A549 (cell line): ENCODE measurements around the gene CNIH2. TPM values are rescaled to one million over a fixed set of nuclear protein-coding genes. Genes with fewer than 3 reads are reported as not detected.

ENCODE experiments used
- ATAC-seq, 2 experiments: fragments of 200-7000 bp in 1 of 2; fragments of >200 bp in 1 of 2; cut with Nextera tagmentation in 1 of 2; cut with Tn5 transposase in 1 of 2; 3 replicates each; pipeline versions ENCODE4 v1.8.0 to v1.9.1; 2018 to 2020; ENCODE audit warnings: mild to moderate bottlenecking in 1 of 2, moderate library complexity in 1 of 2
- CTCF ChIA-PET: fragments of 300-600 bp; sonication (Branson Sonifier 250); formaldehyde crosslinking; extraction: SDS; loops from one replicate; lab custom pipeline; 2021; ENCODE audit warnings: antibody characterized with exemption, inconsistent platforms; lab: Yijun Ruan, JAX
- POLR2A ChIA-PET: fragments of 350-600 bp; formaldehyde crosslinking; extraction: SDS; loops from one replicate; lab custom pipeline; 2021; ENCODE audit warnings: antibody characterized with exemption, inconsistent platforms; lab: Yijun Ruan, JAX
- DNase-seq, 2 experiments: peaks; one replicate each; pipeline versions ENCODE4 v3.0.0 to v3.0.0-alpha.2; 2011 to 2016; ENCODE audit warnings: low read depth in 1 of 2, low spot score in 1 of 2
- FAIRE-seq: peaks from 2 replicates; lab custom pipeline; 2011; peaks lifted over from hg19 to GRCh38; lab: Jason Lieb, UNC
- H3K27ac ChIP-seq, 2 experiments: fragments of >200 bp; sonication (Bioruptor Twin); formaldehyde crosslinking; 3 replicates each; pipeline ENCODE4 v1.5.1; 2016 to 2017
- H3K4me1 ChIP-seq: fragments of >200 bp; sonication (Bioruptor Twin); formaldehyde crosslinking; 3 replicates; pipeline ENCODE4 v1.6.1; 2016
- H3K4me2 ChIP-seq: fragments of >200 bp; sonication (Bioruptor Twin); formaldehyde crosslinking; 3 replicates; pipeline ENCODE4 v1.6.1; 2016
- H3K4me3 ChIP-seq: fragments of >200 bp; sonication (Bioruptor Twin); formaldehyde crosslinking; 3 replicates; pipeline ENCODE4 v1.5.1; 2016
- H3K9me3 ChIP-seq: fragments of >200 bp; sonication (Bioruptor Twin); formaldehyde crosslinking; 3 replicates; pipeline ENCODE4 v1.6.1; 2016
- ATOH8 ChIP-seq: fragments of 250-450 bp; sonication (Bioruptor Pico); IDR thresholded peaks from 2 replicates; pipeline ENCODE4 v1.5.0; 2020; ENCODE audit warnings: low read depth, mild to moderate bottlenecking, moderate library complexity
- BHLHE40 ChIP-seq: IDR thresholded peaks from 2 replicates; pipeline ENCODE4 v1.6.1; 2012; ENCODE audit warnings: low read depth, low read length, inconsistent platforms
- CBX8 ChIP-seq: fragments of 200-600 bp; sonication (generic); IDR thresholded peaks from 2 replicates; pipeline ENCODE4 v1.6.1; 2016
- EHF ChIP-seq: fragments of 250-450 bp; sonication (Bioruptor Pico); IDR thresholded peaks from 2 replicates; pipeline ENCODE4 v1.5.0; 2020; ENCODE audit warnings: mild to moderate bottlenecking
- EP300 ChIP-seq, 2 experiments: fragments of >200 bp; sonication (Bioruptor Twin); formaldehyde crosslinking; IDR thresholded peaks; 2 replicates in 1 of 2; 3 replicates in 1 of 2; pipeline ENCODE4 v1.6.1; 2016 to 2017
- ESRRA ChIP-seq: fragments of 150-350 bp; IDR thresholded peaks from 2 replicates; pipeline ENCODE4 v1.6.1; 2014; ENCODE audit warnings: mild to moderate bottlenecking, low read length, borderline replicate concordance
- FOSL2 ChIP-seq, 2 experiments: fragments of 450-650 bp in 1 of 2; fragments of >200 bp in 1 of 2; sonication (Bioruptor Twin) in 1 of 2; formaldehyde crosslinking; IDR thresholded peaks; 2 replicates each; pipeline versions ENCODE4 v1.5.0 to v1.6.1; 2016 to 2020; ENCODE audit warnings: mild to moderate bottlenecking in 1 of 2, moderate library complexity in 1 of 2
- FOXS1 ChIP-seq: fragments of 250-450 bp; sonication (Bioruptor Pico); IDR thresholded peaks from 2 replicates; pipeline ENCODE4 v1.5.0; 2020; ENCODE audit warnings: mild to moderate bottlenecking, moderate library complexity
- HEYL ChIP-seq: fragments of 250-450 bp; sonication (Bioruptor Pico); IDR thresholded peaks from 2 replicates; pipeline ENCODE4 v1.8.0; 2021; ENCODE audit warnings: mild to moderate bottlenecking, moderate library complexity
- HOXB13 ChIP-seq: fragments of 250-450 bp; sonication (Bioruptor Pico); IDR thresholded peaks from 2 replicates; pipeline ENCODE4 v1.5.0; 2020; ENCODE audit warnings: low read depth, mild to moderate bottlenecking, moderate library complexity
- KDM5A ChIP-seq: fragments of 200-600 bp; sonication (generic); IDR thresholded peaks from 2 replicates; pipeline ENCODE4 v1.6.1; 2016; ENCODE audit warnings: antibody characterized with exemption, mild to moderate bottlenecking
- MYC ChIP-seq: IDR thresholded peaks from 2 replicates; pipeline ENCODE4 v1.6.1; 2012; ENCODE audit warnings: mild to moderate bottlenecking, inconsistent platforms, low read length, improper control_type of control experiment, borderline replicate concordance
- NPAS2 ChIP-seq: fragments of 250-450 bp; sonication (Bioruptor Pico); IDR thresholded peaks from 2 replicates; pipeline ENCODE4 v1.8.0; 2022; ENCODE audit warnings: mild to moderate bottlenecking, moderate library complexity, borderline replicate concordance
- PHF8 ChIP-seq: fragments of 200-600 bp; sonication (generic); IDR thresholded peaks from 2 replicates; pipeline ENCODE4 v1.6.1; 2016; ENCODE audit warnings: low read depth, mild to moderate bottlenecking, antibody characterized with exemption, moderate library complexity, borderline replicate concordance
- RAD21 ChIP-seq, 2 experiments: fragments of >200 bp in 1 of 2; sonication (Bioruptor Twin) in 1 of 2; formaldehyde crosslinking in 1 of 2; IDR thresholded peaks in 1 of 2; conservative IDR thresholded peaks in 1 of 2; 2 replicates in 1 of 2; 3 replicates in 1 of 2; pipeline ENCODE4 v1.6.1; 2012 to 2018; ENCODE audit warnings: inconsistent platforms in 1 of 2
- RCOR1 ChIP-seq: fragments of 150-350 bp; IDR thresholded peaks from 2 replicates; pipeline ENCODE4 v1.6.1; 2014; ENCODE audit warnings: antibody characterized with exemption, low read length, low read depth
- RFX5 ChIP-seq: fragments of 450-650 bp; IDR thresholded peaks from 2 replicates; pipeline ENCODE4 v1.7.1; 2014; ENCODE audit warnings: antibody characterized with exemption, mild to moderate bottlenecking, moderate library complexity
- RNF2 ChIP-seq: fragments of 200-600 bp; sonication (generic); IDR thresholded peaks from 2 replicates; pipeline ENCODE4 v1.6.1; 2016; ENCODE audit warnings: low read depth, mild to moderate bottlenecking, antibody characterized with exemption, moderate library complexity, borderline replicate concordance
- SMC3 ChIP-seq: fragments of >200 bp; sonication (Bioruptor Twin); formaldehyde crosslinking; IDR thresholded peaks from 3 replicates; pipeline ENCODE4 v1.6.1; 2018; ENCODE audit warnings: inconsistent platforms
- TP53 ChIP-seq: fragments of 250-450 bp; sonication (Bioruptor Pico); IDR thresholded peaks from 2 replicates; pipeline ENCODE4 v1.5.0; 2021; ENCODE audit warnings: mild to moderate bottlenecking, moderate library complexity
- ZSCAN20 ChIP-seq: fragments of 250-450 bp; sonication (Bioruptor Pico); IDR thresholded peaks from 2 replicates; pipeline ENCODE4 v1.8.0; 2022; ENCODE audit warnings: mild to moderate bottlenecking, moderate library complexity
- WGBS: methylation state at CpG from one replicate; pipeline ENCODE4 v1.1.6; 2017; ENCODE audit errors: missing lambda C conversion rate; 5-methylcytosine and 5-hydroxymethylcytosine counted together
- polyA plus RNA-seq, 4 experiments: library from polyadenylated mRNA; depleted of rRNA in 3 of 4; stranded (reverse); fragments of >200 nt; fragmentation: RNase III in 1 of 4; extraction: RNeasy Plus Mini Kit Qiagen cat#74134 plus additional on column Dnase treatment in 1 of 4; gene quantifications; 2 replicates in 3 of 4; 3 replicates in 1 of 4; pipeline ENCODE4 v1.2.3, GENCODE V29; 2011 to 2017
- TF ChIP-seq, protein P1 (sequence below): IDR thresholded peaks from 2 replicates; pipeline ENCODE4 v1.6.1; 2012
- TF ChIP-seq, protein P2 (sequence below): fragments of >200 bp; sonication (Bioruptor Twin); formaldehyde crosslinking; IDR thresholded peaks from 3 replicates; pipeline ENCODE4 v1.6.1; 2016
- TF ChIP-seq, protein P3 (sequence below): IDR thresholded peaks from 2 replicates; pipeline ENCODE4 v1.6.1; 2012

Gene CNIH2
- polyA plus RNA-seq, 2 of the 4 experiments (the other 2 are of a cell fraction): 0.98 to 1.1 TPM

DNA sequence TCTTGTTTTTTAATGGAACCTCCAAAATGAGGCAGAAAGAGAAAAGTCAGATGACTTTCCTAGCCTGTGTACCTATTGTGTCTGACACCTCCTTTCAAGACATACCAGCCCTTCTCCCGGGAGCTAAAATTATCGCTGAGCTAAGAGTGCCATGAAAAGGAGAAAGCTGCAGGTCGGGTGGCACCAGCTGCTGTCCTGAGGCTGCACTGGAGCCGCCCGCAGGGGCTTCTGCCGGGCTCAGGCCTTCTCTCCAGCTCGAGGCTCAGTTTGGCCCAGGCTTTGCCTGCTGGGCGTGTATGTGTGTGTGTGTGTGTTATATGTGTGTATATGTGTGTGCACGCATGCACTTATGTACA, 37.2 kb upstream of the CNIH2 start:
- CTCF ChIA-PET: interaction anchor here (0.7 to 6.9 kb wide), 4 partner anchors 13 to 42 kb away, joined by 3 to 72 read pairs (median 5); no protein-coding TSS in a partner anchor
- ATAC-seq (no peak), FAIRE-seq (no peak)

GRCh38 chr11:66242095-66242765, 35.7 kb upstream of the CNIH2 start:
- Histone ChIP-seq H3K4me2 (no peak overlapping the region), H3K9me3 (no peaks in the 10 kb centered on the region), H3K4me1 (no peaks in the 10 kb centered on the region), H3K27ac (no peak overlapping the region), H3K4me3 (no peak overlapping the region)
- ChIA-PET CTCF (interaction anchor here (1.1 to 6.9 kb wide), 4 partner anchors 11 to 40 kb away, joined by 3 to 72 read pairs (median 6); no protein-coding TSS in a partner anchor), POLR2A (no interaction called here)
- FAIRE-seq (no peak), DNase-seq (no peak), ATAC-seq (no peak)
- TF ChIP-seq SMC3 (no peak), TP53 (CRISPR knock-in tag) (no peak), FOSL2 (IDR thresholded peaks at IDR 0.05) (no peak), FOSL2 (CRISPR knock-in tag; IDR thresholded peaks at IDR 0.05) (no peak), MYC (no peak), BHLHE40 (no peak), EHF (CRISPR knock-in tag) (no peak), ZSCAN20 (no peak), FOXS1 (CRISPR knock-in tag) (no peak), HEYL (CRISPR knock-in tag) (no peak), KDM5A (no peak), RNF2 (no peak)
- TF ChIP-seq, protein P1, sequence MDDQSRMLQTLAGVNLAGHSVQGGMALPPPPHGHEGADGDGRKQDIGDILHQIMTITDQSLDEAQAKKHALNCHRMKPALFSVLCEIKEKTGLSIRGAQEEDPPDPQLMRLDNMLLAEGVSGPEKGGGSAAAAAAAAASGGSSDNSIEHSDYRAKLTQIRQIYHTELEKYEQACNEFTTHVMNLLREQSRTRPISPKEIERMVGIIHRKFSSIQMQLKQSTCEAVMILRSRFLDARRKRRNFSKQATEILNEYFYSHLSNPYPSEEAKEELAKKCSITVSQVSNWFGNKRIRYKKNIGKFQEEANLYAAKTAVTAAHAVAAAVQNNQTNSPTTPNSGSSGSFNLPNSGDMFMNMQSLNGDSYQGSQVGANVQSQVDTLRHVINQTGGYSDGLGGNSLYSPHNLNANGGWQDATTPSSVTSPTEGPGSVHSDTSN: no peak
- TF ChIP-seq, protein P2, sequence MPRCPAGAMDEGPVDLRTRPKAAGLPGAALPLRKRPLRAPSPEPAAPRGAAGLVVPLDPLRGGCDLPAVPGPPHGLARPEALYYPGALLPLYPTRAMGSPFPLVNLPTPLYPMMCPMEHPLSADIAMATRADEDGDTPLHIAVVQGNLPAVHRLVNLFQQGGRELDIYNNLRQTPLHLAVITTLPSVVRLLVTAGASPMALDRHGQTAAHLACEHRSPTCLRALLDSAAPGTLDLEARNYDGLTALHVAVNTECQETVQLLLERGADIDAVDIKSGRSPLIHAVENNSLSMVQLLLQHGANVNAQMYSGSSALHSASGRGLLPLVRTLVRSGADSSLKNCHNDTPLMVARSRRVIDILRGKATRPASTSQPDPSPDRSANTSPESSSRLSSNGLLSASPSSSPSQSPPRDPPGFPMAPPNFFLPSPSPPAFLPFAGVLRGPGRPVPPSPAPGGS: no peak
- WGBS: 92% methylated on average over 12 of the region's 14 CpGs

More for the DNA sequence above, 37.2 kb upstream of the CNIH2 start:
- H3K4me3 ChIP-seq: no peak overlapping the region
- POLR2A ChIA-PET: no interaction called here
- TF ChIP-seq RCOR1 (no peak), KDM5A (no peak), RFX5 (no peak)
- no peak overlapping the region for H3K27ac ChIP-seq
- H3K4me1 ChIP-seq: no peaks in the 10 kb centered on the region
- no peak overlapping the region for H3K4me2 ChIP-seq
- 76% methylated on average over 9 of the region's 9 CpGs for WGBS
- DNase-seq: no peak
- H3K9me3 ChIP-seq: no peaks in the 10 kb centered on the region

DNA sequence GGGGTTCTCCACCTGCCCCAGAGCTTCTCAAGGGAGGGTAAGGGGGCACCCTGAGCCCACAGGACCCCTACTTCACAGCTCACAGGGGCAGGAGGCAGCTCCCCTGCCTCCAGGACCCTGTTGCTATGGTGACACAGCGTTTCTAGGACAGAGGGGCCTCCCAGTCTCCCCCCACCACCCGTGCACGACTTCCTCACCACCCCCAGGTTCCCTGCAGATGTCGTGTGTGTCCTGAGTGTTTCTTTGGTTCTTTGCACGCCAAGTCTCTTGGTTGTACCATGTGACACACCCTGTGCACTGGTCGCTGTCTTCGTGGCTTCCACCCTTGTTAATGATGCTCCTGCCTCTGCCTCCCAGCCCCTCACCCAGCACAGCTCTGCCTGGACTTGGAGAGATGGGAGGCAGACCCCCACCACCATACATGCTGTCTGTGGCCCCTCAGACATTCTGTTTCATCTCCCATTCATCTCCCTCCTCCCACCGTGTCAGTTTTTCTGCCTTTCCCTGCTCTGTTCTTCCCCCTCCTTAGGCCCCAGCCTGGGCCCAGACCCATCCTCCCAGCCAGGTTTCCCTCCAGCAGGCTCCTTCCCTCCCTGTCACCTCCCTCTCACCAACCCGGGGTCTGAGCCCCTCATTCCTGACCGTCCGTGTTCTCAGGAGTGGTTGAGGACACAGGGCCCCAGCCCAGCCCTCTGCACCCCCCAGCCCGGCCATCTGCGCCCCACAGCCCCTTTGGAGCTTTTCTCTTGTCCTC, 34.0 kb upstream of the CNIH2 start:
- WGBS: 88% methylated on average over 13 of the region's 13 CpGs
- DNase-seq: no peak
- Histone ChIP-seq H3K4me2 (no peak overlapping the region), H3K4me3 (no peak overlapping the region), H3K27ac (no peak overlapping the region), H3K9me3 (no peaks in the 10 kb centered on the region), H3K4me1 (no peaks in the 10 kb centered on the region)
- ChIA-PET CTCF (interaction anchor here (6.9 kb wide), 1 partner anchor 22 kb away, joined by 72 read pairs; no protein-coding TSS in a partner anchor), POLR2A (interaction anchor here (0.7 kb wide), 1 partner anchor 737 kb away, joined by 6 read pairs; no protein-coding TSS in a partner anchor)
- TF ChIP-seq MYC (no peak), RCOR1 (no peak), NPAS2 (CRISPR knock-in tag) (no peak), RAD21 (conservative IDR thresholded peaks at IDR 0.05 in 1 of 2, IDR thresholded peaks at IDR 0.05 in 1 of 2) (no peak), FOSL2 (IDR thresholded peaks at IDR 0.05) (no peak), FOSL2 (CRISPR knock-in tag; IDR thresholded peaks at IDR 0.05) (no peak), CBX8 (no peak), PHF8 (no peak), HOXB13 (CRISPR knock-in tag) (no peak), ESRRA (no peak), ATOH8 (no peak), FOXS1 (CRISPR knock-in tag) (no peak), SMC3 (no peak), EP300 (IDR thresholded peaks at IDR 0.05) (no peak)
- TF ChIP-seq, protein P3, sequence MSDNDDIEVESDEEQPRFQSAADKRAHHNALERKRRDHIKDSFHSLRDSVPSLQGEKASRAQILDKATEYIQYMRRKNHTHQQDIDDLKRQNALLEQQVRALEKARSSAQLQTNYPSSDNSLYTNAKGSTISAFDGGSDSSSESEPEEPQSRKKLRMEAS: no peak
- ATAC-seq: no peak
- no peak for FAIRE-seq
